KMS-11 (cell line): ENCODE results near the gene DMKN.

Experiments used
- H2AFZ ChIP-seq: fragments of 200-600 bp; sonication (generic); 2 replicates; pipeline ENCODE4 v1.6.1; 2016; ENCODE audit warnings: antibody characterized with exemption, mixed run types, low read depth
- H3K27ac ChIP-seq: fragments of 200-600 bp; sonication (generic); 2 replicates; pipeline ENCODE4 v1.6.1; 2016; ENCODE audit warnings: mild to moderate bottlenecking, mixed run types
- H3K27me3 ChIP-seq: fragments of 200-600 bp; sonication (generic); 2 replicates; pipeline ENCODE4 v1.6.1; 2017; ENCODE audit warnings: mild to moderate bottlenecking, low read depth, mixed run types, moderate library complexity; ENCODE audit not compliant: insufficient read depth
- H3K36me3 ChIP-seq: fragments of 200-600 bp; sonication (generic); 2 replicates; pipeline ENCODE4 v1.6.1; 2017; ENCODE audit warnings: mild to moderate bottlenecking, mixed run types; ENCODE audit not compliant: insufficient read depth
- H3K4me1 ChIP-seq: fragments of 200-600 bp; sonication (generic); 2 replicates; pipeline ENCODE4 v1.6.1; 2016; ENCODE audit warnings: mild to moderate bottlenecking, low read depth, mixed run types; ENCODE audit not compliant: poor library complexity, severe bottlenecking
- H3K4me2 ChIP-seq: fragments of 200-600 bp; sonication (generic); 2 replicates; pipeline ENCODE4 v1.7.0; 2016; ENCODE audit warnings: mild to moderate bottlenecking, mixed run types
- H3K4me3 ChIP-seq: fragments of 200-600 bp; sonication (generic); IDR thresholded peaks from 2 replicates; pipeline ENCODE4 v1.6.1; 2017; ENCODE audit warnings: low read depth, low read length, mixed read lengths; ENCODE audit not compliant: insufficient read depth
- H3K79me2 ChIP-seq: fragments of 200-600 bp; sonication (generic); 2 replicates; pipeline ENCODE4 v1.6.1; 2016; ENCODE audit warnings: low read depth, mixed run types; ENCODE audit not compliant: insufficient read depth
- H3K9ac ChIP-seq: fragments of 200-600 bp; sonication (generic); 2 replicates; pipeline ENCODE4 v1.6.1; 2016; ENCODE audit warnings: mild to moderate bottlenecking, mixed run types
- H4K20me1 ChIP-seq: fragments of 200-600 bp; sonication (generic); 2 replicates; pipeline ENCODE4 v1.6.1; 2016; ENCODE audit warnings: mild to moderate bottlenecking, mixed run types; ENCODE audit not compliant: insufficient read depth
- CTCF ChIP-seq: fragments of 200-600 bp; sonication (generic); conservative IDR thresholded peaks from 2 replicates; pipeline ENCODE4 v1.6.1; 2017; ENCODE audit warnings: low read depth, mild to moderate bottlenecking, antibody characterized with exemption, low read length, moderate library complexity, mixed read lengths

DMKN gene

GRCh38 chr19:35545855-35546381, 32.5 kb upstream of the DMKN start:
- Histone ChIP-seq H3K4me1 (peaks cover 14% of the 10 kb centered on the region), H3K4me3 (peak overlapping the region; percentile 55), H3K79me2 (no peaks in the 10 kb centered on the region), H4K20me1 (no peaks in the 10 kb centered on the region), H3K27ac (peak overlapping the region; percentile 61), H3K4me2 (peak overlapping the region; percentile 91), H3K9ac (peak overlapping the region; percentile 94), H2AFZ (peak overlapping the region; percentile 95), H3K27me3 (no peaks in the 10 kb centered on the region), H3K36me3 (no peaks in the 10 kb centered on the region)
- TF ChIP-seq CTCF = no peak

- H3K27me3 ChIP-seq = no peaks in the 10 kb centered on the region
- peak within 1 kb of the TSS; percentile 61 for H3K27ac ChIP-seq
- no peaks in the 10 kb centered on the region for H4K20me1 ChIP-seq
- peak within 1 kb of the TSS; percentile 91 for H3K4me2 ChIP-seq
- H3K9ac ChIP-seq = peak within 1 kb of the TSS; percentile 94
- no peaks in the 10 kb centered on the region for H3K36me3 ChIP-seq
- TF ChIP-seq CTCF = no peak
- peaks cover 14% of the 10 kb centered on the region for H3K4me1 ChIP-seq
- H3K79me2 ChIP-seq = no peaks in the 10 kb centered on the region
- H2AFZ ChIP-seq = peak within 1 kb of the TSS; percentile 95
- H3K4me3 ChIP-seq = peak within 1 kb of the TSS; percentile 55
These were observed 31.8 kb upstream of the DMKN start, which contains the start of gene TMEM147 for GRCh38 chr19:35545001-35545854. TSS of gene TMEM147 (plus strand) at chr19:35545626. CDS start at chr19:35545740, 114 bp downstream.

DNA sequence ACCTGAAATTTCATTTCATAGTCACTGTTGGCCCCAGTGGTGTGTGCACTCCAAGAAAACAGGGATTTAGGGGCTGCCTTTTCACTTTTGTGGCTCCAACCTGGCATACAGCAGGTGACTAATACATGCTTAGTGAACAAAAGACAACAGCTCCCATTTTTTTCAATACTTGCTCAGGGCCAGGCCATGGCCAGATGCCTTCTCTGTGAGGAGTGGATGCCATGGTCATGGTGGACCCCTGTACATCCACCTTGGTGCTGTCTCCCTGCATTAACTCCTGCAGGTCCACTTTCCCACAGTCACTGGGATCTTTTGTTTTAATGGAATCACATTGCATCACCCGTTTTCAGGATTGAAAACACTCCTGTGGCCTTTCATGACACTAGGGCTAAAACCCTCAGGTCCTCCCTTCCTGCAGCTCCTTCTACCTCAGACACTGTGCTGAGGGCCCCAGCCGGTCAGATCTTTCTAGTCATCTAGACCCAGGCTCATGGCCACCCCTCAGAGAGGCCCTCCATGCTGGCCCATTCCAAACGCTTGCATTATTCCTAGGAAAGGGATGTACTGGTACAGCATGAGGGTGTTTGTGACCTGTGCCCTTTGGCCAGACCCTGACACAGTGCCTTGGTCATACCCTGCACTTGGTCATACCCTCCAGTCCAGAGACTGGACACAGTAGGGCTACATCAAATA, 30.8 kb upstream of the DMKN start:
- no peaks in the 10 kb centered on the region for H3K36me3 ChIP-seq
- no peak for TF ChIP-seq CTCF
- H3K4me2 ChIP-seq = peak overlapping the region; percentile 91
- H4K20me1 ChIP-seq = no peaks in the 10 kb centered on the region
- H3K79me2 ChIP-seq = no peaks in the 10 kb centered on the region
- H2AFZ ChIP-seq = peak overlapping the region; percentile 95; the same call in 1 of the 2 replicates
- H3K9ac ChIP-seq = no peak overlapping the region
- no peaks in the 10 kb centered on the region for H3K27me3 ChIP-seq
- no peak overlapping the region for H3K4me3 ChIP-seq
- H3K27ac ChIP-seq = no peak overlapping the region
- peaks cover 14% of the 10 kb centered on the region for H3K4me1 ChIP-seq

GRCh38 chr19:35543280-35544109, 30.0 kb upstream of the DMKN start:
- Histone ChIP-seq H3K4me1 (peaks cover 14% of the 10 kb centered on the region), H2AFZ (no peak overlapping the region), H3K27ac (no peak overlapping the region), H3K4me2 (no peak overlapping the region), H3K4me3 (no peak overlapping the region), H3K36me3 (no peaks in the 10 kb centered on the region), H3K79me2 (no peaks in the 10 kb centered on the region), H3K9ac (no peak overlapping the region), H4K20me1 (no peaks in the 10 kb centered on the region), H3K27me3 (no peaks in the 10 kb centered on the region)
- TF ChIP-seq CTCF = no peak
